HepG2 (cell line): ENCODE measurements around the gene SLC27A1. TPM values are rescaled to one million over a fixed set of nuclear protein-coding genes. Genes with fewer than 3 reads are reported as not detected.

Source experiments
- GTF2F1 ChIP-seq: fragments of 150-350 bp; IDR thresholded peaks from 2 replicates; pipeline ENCODE4 v1.6.1; 2014; ENCODE audit warnings: low read length
- HNRNPLL ChIP-seq: fragments of 200-400 bp; formaldehyde crosslinking; IDR thresholded peaks from 2 replicates; pipeline ENCODE4 v1.6.1; 2017; ENCODE audit warnings: mild to moderate bottlenecking, low read depth, low read length; ENCODE audit not compliant: poor library complexity, severe bottlenecking
- KAT2B ChIP-seq: fragments of 150-350 bp; IDR thresholded peaks from 2 replicates; pipeline ENCODE4 v1.6.1; 2014; ENCODE audit warnings: low read depth, low read length, borderline replicate concordance
- MAZ ChIP-seq, 2 experiments: sonication (generic) in 1 of 2; formaldehyde crosslinking in 1 of 2; IDR thresholded peaks; 2 replicates each; pipeline versions ENCODE4 v1.5.0 to v1.6.1; 2012 to 2020; ENCODE audit warnings: low read depth in 2 of 2, mild to moderate bottlenecking in 2 of 2, borderline replicate concordance in 1 of 2, improper control_type of control experiment in 1 of 2, low read length in 1 of 2, missing genetic modification reagents in 1 of 2, moderate library complexity in 1 of 2
- MIER3 ChIP-seq: IDR thresholded peaks from 2 replicates; pipeline ENCODE4 v1.6.1; 2016; ENCODE audit warnings: missing compliant biosample characterization, borderline replicate concordance
- NFE2 ChIP-seq: sonication (generic); formaldehyde crosslinking; IDR thresholded peaks from 2 replicates; pipeline ENCODE4 v1.4.0; 2020; ENCODE audit warnings: missing genetic modification reagents
- NFKB2 ChIP-seq: sonication (generic); formaldehyde crosslinking; IDR thresholded peaks from 2 replicates; pipeline ENCODE4 v1.4.0; 2020; ENCODE audit warnings: missing genetic modification reagents, borderline replicate concordance
- NR1H2 ChIP-seq: sonication (generic); formaldehyde crosslinking; IDR thresholded peaks from 2 replicates; pipeline ENCODE4 v1.8.1; 2022; ENCODE audit warnings: low read depth, missing genetic modification reagents, borderline replicate concordance
- NR2C2 ChIP-seq: sonication (generic); formaldehyde crosslinking; IDR thresholded peaks from 2 replicates; pipeline ENCODE4 v1.4.0; 2020; ENCODE audit warnings: missing genetic modification reagents, mild to moderate bottlenecking, moderate library complexity, borderline replicate concordance
- PHF21A ChIP-seq: sonication (generic); formaldehyde crosslinking; IDR thresholded peaks from 2 replicates; pipeline ENCODE4 v1.5.0; 2020; ENCODE audit warnings: mild to moderate bottlenecking, missing genetic modification reagents
- PHF8 ChIP-seq: sonication (generic); formaldehyde crosslinking; IDR thresholded peaks from 2 replicates; pipeline ENCODE4 v1.5.0; 2020; ENCODE audit warnings: missing genetic modification reagents
- PLRG1 ChIP-seq: fragments of 450-650 bp; conservative IDR thresholded peaks from 2 replicates; pipeline ENCODE4 v1.6.1; 2016
- RCOR2 ChIP-seq: IDR thresholded peaks from 2 replicates; pipeline ENCODE4 v1.6.1; 2016; ENCODE audit warnings: missing biosample characterization, missing genetic modification reagents
- SAFB2 ChIP-seq: sonication (generic); formaldehyde crosslinking; IDR thresholded peaks from 2 replicates; pipeline ENCODE4 v1.5.1; 2020; ENCODE audit warnings: missing genetic modification reagents, low read depth, mild to moderate bottlenecking, borderline replicate concordance
- SOX5 ChIP-seq: IDR thresholded peaks from 2 replicates; pipeline ENCODE4 v1.6.1; 2016; ENCODE audit warnings: borderline replicate concordance
- TEAD3 ChIP-seq: optimal IDR thresholded peaks from 2 replicates; pipeline ENCODE3; 2016; ENCODE audit warnings: borderline replicate concordance
- TEF ChIP-seq: sonication (generic); formaldehyde crosslinking; IDR thresholded peaks from 2 replicates; pipeline ENCODE4 v1.5.0; 2020; ENCODE audit warnings: missing genetic modification reagents
- U2AF1 ChIP-seq: fragments of 200-400 bp; formaldehyde crosslinking; optimal IDR thresholded peaks from 2 replicates; pipeline ENCODE3; 2017; ENCODE audit warnings: mild to moderate bottlenecking, low read depth, low read length
- WIZ ChIP-seq: sonication (generic); formaldehyde crosslinking; IDR thresholded peaks from 2 replicates; pipeline ENCODE4 v1.5.1; 2020; ENCODE audit warnings: mild to moderate bottlenecking, missing genetic modification reagents
- ZBTB25 ChIP-seq: IDR thresholded peaks from 2 replicates; pipeline ENCODE4 v1.6.1; 2018; ENCODE audit warnings: missing genetic modification reagents
- ZNF101 ChIP-seq: sonication (generic); formaldehyde crosslinking; IDR thresholded peaks from 2 replicates; pipeline ENCODE4 v1.4.0; 2020; ENCODE audit warnings: mild to moderate bottlenecking, low read depth, missing genetic modification reagents, borderline replicate concordance
- ZNF589 ChIP-seq: sonication (generic); formaldehyde crosslinking; conservative IDR thresholded peaks from 2 replicates; pipeline ENCODE4 v1.8.0; 2022; ENCODE audit warnings: mild to moderate bottlenecking, moderate library complexity, missing genetic modification reagents
- ZNF782 ChIP-seq: sonication (generic); formaldehyde crosslinking; IDR thresholded peaks from 2 replicates; pipeline ENCODE4 v1.4.0; 2020; ENCODE audit warnings: missing genetic modification reagents, mild to moderate bottlenecking, borderline replicate concordance
- ZNF878 ChIP-seq: sonication (generic); formaldehyde crosslinking; IDR thresholded peaks from 2 replicates; pipeline ENCODE4 v1.8.1; 2023; ENCODE audit warnings: mild to moderate bottlenecking, missing genetic modification reagents, moderate library complexity
- ZSCAN5A ChIP-seq: sonication (generic); formaldehyde crosslinking; IDR thresholded peaks from 2 replicates; pipeline ENCODE4 v1.8.0; 2022; ENCODE audit warnings: mild to moderate bottlenecking, missing genetic modification reagents, borderline replicate concordance
- polyA plus RNA-seq, 8 experiments: library from polyadenylated mRNA; depleted of rRNA in 3 of 8; stranded (reverse) in 7 of 8; unstranded in 1 of 8; fragments of >200 nt; fragmentation: Illumina TruSeq in 4 of 8; extraction: Trizol in 4 of 8; gene quantifications; 2 replicates each; pipeline versions ENCODE4 v1.2.1 to v1.2.3, GENCODE V29; 2011 to 2016; ENCODE audit warnings: low read depth in 4 of 8, missing spikeins in 1 of 8, mixed read lengths in 1 of 8; ENCODE audit not compliant: insufficient read depth in 1 of 8
- total RNA-seq, 5 experiments: library from RNA; depleted of rRNA; stranded (reverse); fragments of >200 nt; fragmentation: Illumina TruSeq; extraction: Trizol; gene quantifications; 2 replicates each; pipeline ENCODE4 v1.2.3, GENCODE V29; 2016; ENCODE audit warnings: low read depth in 1 of 5

SLC27A1 gene
- total and polyA plus RNA-seq, 2 of the 13 experiments (the other 11 are each of a cell fraction or from before 2014, with no cell fraction given) = 4.1 to 8.8 TPM

- TF ChIP-seq NFE2 (CRISPR knock-in tag) (no peak), SAFB2 (CRISPR knock-in tag) (no peak), PLRG1 (no peak), PHF21A (0 out of 2 replicates have a peak, but pooled peaks have one; percentile 38), MAZ (IDR thresholded peaks at IDR 0.05; ENCODE audit: borderline replicate concordance, low read depth, low read length) (0 out of 2 replicates have a peak, but pooled peaks have one; percentile 41), MAZ (CRISPR knock-in tag; IDR thresholded peaks at IDR 0.05; ENCODE audit: low read depth) (no peak), RCOR2 (CRISPR knock-in tag) (0 out of 2 replicates have a peak, but pooled peaks have one; percentile 43), ZSCAN5A (no peak), SOX5 (CRISPR knock-in tag) (no peak), ZNF782 (CRISPR knock-in tag) (no peak), WIZ (CRISPR knock-in tag) (no peak), TEAD3 (CRISPR knock-in tag) (no peak), KAT2B (no peak), HNRNPLL (peak; percentile 60), PHF8 (CRISPR knock-in tag) (peak; percentile 29; the same call in 1 of the 2 replicates), MIER3 (CRISPR knock-in tag) (no peak), U2AF1 (no peak), ZNF878 (CRISPR knock-in tag) (no peak), ZNF589 (CRISPR knock-in tag) (no peak), NR2C2 (peak; percentile 86), NR1H2 (no peak), ZNF101 (CRISPR knock-in tag) (no peak), NFKB2 (CRISPR knock-in tag) (no peak), GTF2F1 (no peak), ZBTB25 (CRISPR knock-in tag) (no peak), TEF (CRISPR knock-in tag) (no peak)
Measured at GRCh38 chr19:17448131-17448967, 22.0 kb upstream of the SLC27A1 start, which contains the start of gene TMEM221 (continued).
